SK-N-SH treated with all-trans-retinoic acid at 6 μM for 48 hours (cell line): ENCODE data around the gene RGL3.

Source experiments
- ATAC-seq: fragments of 200-7000 bp; cut with Tn5 transposase; 3 replicates; pipeline ENCODE4 v1.9.1; 2020; ENCODE audit warnings: mild to moderate bottlenecking, moderate library complexity
- ARNTL ChIP-seq: fragments of 450-650 bp; formaldehyde crosslinking; IDR thresholded peaks from 2 replicates; pipeline ENCODE4 v1.5.0; 2020; ENCODE audit warnings: low read depth, mild to moderate bottlenecking, moderate library complexity, borderline replicate concordance
- BACH2 ChIP-seq: fragments of 250-450 bp; sonication (Bioruptor Pico); IDR thresholded peaks from 2 replicates; pipeline ENCODE4 v1.9.0; 2021; ENCODE audit warnings: mild to moderate bottlenecking, borderline replicate concordance
- ESRRG ChIP-seq: fragments of 250-450 bp; sonication (Bioruptor Pico); IDR thresholded peaks from 2 replicates; pipeline ENCODE4 v1.6.1; 2021; ENCODE audit warnings: mild to moderate bottlenecking
- GLIS3 ChIP-seq: fragments of 250-450 bp; sonication (Bioruptor Pico); IDR thresholded peaks from 2 replicates; pipeline ENCODE4 v1.5.0; 2020; ENCODE audit warnings: mild to moderate bottlenecking, moderate library complexity
- OSR1 ChIP-seq: fragments of 250-450 bp; sonication (Bioruptor Pico); IDR thresholded peaks from 2 replicates; pipeline ENCODE4 v1.8.0; 2022; ENCODE audit warnings: moderate library complexity, mild to moderate bottlenecking, inconsistent platforms
- PPARA ChIP-seq: fragments of 250-450 bp; sonication (Bioruptor Pico); IDR thresholded peaks from 2 replicates; pipeline ENCODE4 v1.5.0; 2020; ENCODE audit warnings: mild to moderate bottlenecking, borderline replicate concordance
- RARB ChIP-seq: fragments of 250-450 bp; sonication (Bioruptor Pico); IDR thresholded peaks from 2 replicates; pipeline ENCODE4 v1.8.0; 2021; ENCODE audit warnings: mild to moderate bottlenecking, moderate library complexity
- SNAI2 ChIP-seq: fragments of 250-450 bp; sonication (Bioruptor Pico); IDR thresholded peaks from 2 replicates; pipeline ENCODE4 v1.5.0; 2020; ENCODE audit warnings: mild to moderate bottlenecking, moderate library complexity
- TCF4 ChIP-seq: fragments of 250-450 bp; sonication (Bioruptor Pico); IDR thresholded peaks from 2 replicates; pipeline ENCODE4 v1.8.0; 2021; ENCODE audit warnings: mild to moderate bottlenecking, moderate library complexity, borderline replicate concordance
- TOX ChIP-seq: fragments of 250-450 bp; sonication (Bioruptor Pico); IDR thresholded peaks from 2 replicates; pipeline ENCODE4 v1.8.0; 2021; ENCODE audit warnings: mild to moderate bottlenecking, moderate library complexity, borderline replicate concordance
- ZC3H10 ChIP-seq: fragments of 250-450 bp; sonication (Bioruptor Pico); IDR thresholded peaks from 2 replicates; pipeline ENCODE4 v1.5.1; 2021; ENCODE audit warnings: mild to moderate bottlenecking, moderate library complexity
- ZFP3 ChIP-seq: fragments of 250-450 bp; sonication (Bioruptor Pico); IDR thresholded peaks from 2 replicates; pipeline ENCODE4 v1.5.0; 2020; ENCODE audit warnings: mild to moderate bottlenecking, moderate library complexity
- ZFP30 ChIP-seq: fragments of 450-650 bp; formaldehyde crosslinking; IDR thresholded peaks from 2 replicates; pipeline ENCODE4 v1.5.0; 2022; ENCODE audit warnings: mild to moderate bottlenecking, moderate library complexity
- ZNF565 ChIP-seq: fragments of 450-650 bp; formaldehyde crosslinking; conservative IDR thresholded peaks from 2 replicates; pipeline ENCODE4 v1.5.0; 2020; ENCODE audit warnings: low read depth, mild to moderate bottlenecking, moderate library complexity
- ZNF70 ChIP-seq: fragments of 450-650 bp; formaldehyde crosslinking; IDR thresholded peaks from 2 replicates; pipeline ENCODE4 v1.5.0; 2020; ENCODE audit warnings: mild to moderate bottlenecking, moderate library complexity
- ZNF8 ChIP-seq: fragments of 450-650 bp; formaldehyde crosslinking; IDR thresholded peaks from 2 replicates; pipeline ENCODE4 v1.5.0; 2020; ENCODE audit warnings: mild to moderate bottlenecking, moderate library complexity
- TF ChIP-seq, protein P1 (sequence below): fragments of 250-450 bp; sonication (Bioruptor Pico); IDR thresholded peaks from 2 replicates; pipeline ENCODE4 v1.8.0; 2020; ENCODE audit warnings: mild to moderate bottlenecking, moderate library complexity, borderline replicate concordance
- TF ChIP-seq, protein P2 (sequence below): fragments of 250-450 bp; sonication (Bioruptor Pico); IDR thresholded peaks from 2 replicates; pipeline ENCODE4 v1.5.1; 2020; ENCODE audit warnings: low read depth, mild to moderate bottlenecking, moderate library complexity
- TF ChIP-seq, protein P3 (sequence below): fragments of 250-450 bp; sonication (Bioruptor Pico); IDR thresholded peaks from 2 replicates; pipeline ENCODE4 v1.5.0; 2020; ENCODE audit warnings: mild to moderate bottlenecking, moderate library complexity
- TF ChIP-seq, protein P4 (sequence below): fragments of 250-450 bp; sonication (Bioruptor Pico); IDR thresholded peaks from 2 replicates; pipeline ENCODE4 v1.5.1; 2021; ENCODE audit warnings: mild to moderate bottlenecking, moderate library complexity

Gene RGL3

DNA sequence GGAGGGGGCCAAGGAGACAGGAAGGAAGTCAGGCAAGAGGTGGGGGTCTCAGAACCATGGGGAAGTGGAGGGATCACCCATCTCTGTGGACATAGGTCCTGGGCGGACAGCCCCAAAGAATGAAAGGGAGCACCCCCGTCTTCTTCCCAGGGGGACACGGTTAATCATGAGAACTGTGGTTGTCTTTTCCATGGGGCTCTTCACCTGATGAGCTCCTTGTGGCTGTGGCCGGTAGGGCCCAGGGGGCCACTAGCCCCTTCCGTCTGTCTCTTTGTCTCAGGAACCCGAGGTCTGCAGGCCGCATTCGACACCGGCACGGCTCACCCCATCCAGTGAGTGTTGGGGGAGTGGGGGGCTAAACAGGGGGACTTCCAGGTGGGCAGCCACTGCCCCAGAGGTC, 55.2 kb downstream of the RGL3 start:
- no peak for TF ChIP-seq RARB (CRISPR knock-in tag)
- no peak for TF ChIP-seq ZFP30 (CRISPR knock-in tag)
- TF ChIP-seq TOX (CRISPR knock-in tag): no peak
- no peak for TF ChIP-seq BACH2 (CRISPR knock-in tag)
- TF ChIP-seq GLIS3 (CRISPR knock-in tag): no peak
- no peak for TF ChIP-seq TCF4 (CRISPR knock-in tag)
- no peak for TF ChIP-seq PPARA (CRISPR knock-in tag)
- TF ChIP-seq, all 23 proteins: peak for 0
- ATAC-seq: no peak

DNA sequence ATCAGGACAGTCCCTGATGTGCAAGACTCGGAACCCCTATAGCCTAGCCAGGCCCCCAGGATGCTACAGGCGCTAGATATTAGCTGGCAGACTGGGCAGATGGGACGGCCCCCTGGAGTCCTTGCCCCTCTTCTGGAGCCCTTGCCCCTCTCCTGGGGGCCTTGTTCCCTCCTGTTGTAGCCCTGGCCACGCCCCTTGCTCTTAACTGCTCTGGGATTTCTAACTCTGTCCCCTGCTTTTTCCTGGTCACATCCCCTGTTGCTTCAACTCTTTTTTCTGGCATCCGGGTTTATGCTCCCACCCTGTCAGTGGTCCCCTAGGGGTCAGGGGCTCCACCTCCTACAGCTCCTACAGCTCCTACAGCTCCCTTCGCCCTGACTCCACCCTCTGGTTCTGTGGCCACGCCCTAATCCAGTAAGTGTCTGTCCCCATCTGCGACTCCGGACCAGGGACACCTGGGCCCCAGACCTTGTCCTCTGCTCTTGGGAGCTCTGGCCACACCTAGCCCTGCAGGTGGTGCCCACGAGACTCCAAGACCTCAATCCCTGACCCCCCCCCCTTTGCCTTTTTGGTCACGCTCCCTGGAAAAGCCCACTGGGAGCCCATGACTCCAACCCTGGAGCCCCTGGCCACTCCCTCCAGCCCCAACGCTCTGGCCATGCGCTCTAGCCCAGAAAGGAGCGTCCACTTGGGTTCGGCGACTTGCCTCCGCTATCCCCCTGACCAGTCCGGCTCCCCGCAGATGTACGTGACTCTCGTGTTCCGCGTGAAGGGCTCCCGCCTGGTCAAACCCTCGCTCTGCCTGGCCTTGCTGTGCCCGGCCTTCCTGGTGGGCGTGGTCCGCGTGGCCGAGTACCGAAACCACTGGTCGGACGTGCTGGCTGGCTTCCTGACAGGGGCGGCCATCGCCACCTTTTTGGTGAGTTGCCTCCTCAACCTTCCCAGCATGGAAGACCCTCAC, 57.1 kb downstream of the RGL3 start:
- no peak for ATAC-seq
- TF ChIP-seq ZNF70 (CRISPR knock-in tag) (no peak), SNAI2 (CRISPR knock-in tag) (no peak), ZFP30 (CRISPR knock-in tag) (no peak), ESRRG (CRISPR knock-in tag) (no peak), RARB (CRISPR knock-in tag) (no peak), TOX (CRISPR knock-in tag) (no peak), ZC3H10 (CRISPR knock-in tag) (no peak), ZNF8 (no peak), OSR1 (CRISPR knock-in tag) (no peak), PPARA (CRISPR knock-in tag) (no peak), ZNF565 (no peak)
- TF ChIP-seq, protein P1, sequence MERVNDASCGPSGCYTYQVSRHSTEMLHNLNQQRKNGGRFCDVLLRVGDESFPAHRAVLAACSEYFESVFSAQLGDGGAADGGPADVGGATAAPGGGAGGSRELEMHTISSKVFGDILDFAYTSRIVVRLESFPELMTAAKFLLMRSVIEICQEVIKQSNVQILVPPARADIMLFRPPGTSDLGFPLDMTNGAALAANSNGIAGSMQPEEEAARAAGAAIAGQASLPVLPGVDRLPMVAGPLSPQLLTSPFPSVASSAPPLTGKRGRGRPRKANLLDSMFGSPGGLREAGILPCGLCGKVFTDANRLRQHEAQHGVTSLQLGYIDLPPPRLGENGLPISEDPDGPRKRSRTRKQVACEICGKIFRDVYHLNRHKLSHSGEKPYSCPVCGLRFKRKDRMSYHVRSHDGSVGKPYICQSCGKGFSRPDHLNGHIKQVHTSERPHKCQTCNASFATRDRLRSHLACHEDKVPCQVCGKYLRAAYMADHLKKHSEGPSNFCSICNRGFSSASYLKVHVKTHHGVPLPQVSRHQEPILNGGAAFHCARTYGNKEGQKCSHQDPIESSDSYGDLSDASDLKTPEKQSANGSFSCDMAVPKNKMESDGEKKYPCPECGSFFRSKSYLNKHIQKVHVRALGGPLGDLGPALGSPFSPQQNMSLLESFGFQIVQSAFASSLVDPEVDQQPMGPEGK (CRISPR knock-in tag): no peak
- TF ChIP-seq, protein P2, sequence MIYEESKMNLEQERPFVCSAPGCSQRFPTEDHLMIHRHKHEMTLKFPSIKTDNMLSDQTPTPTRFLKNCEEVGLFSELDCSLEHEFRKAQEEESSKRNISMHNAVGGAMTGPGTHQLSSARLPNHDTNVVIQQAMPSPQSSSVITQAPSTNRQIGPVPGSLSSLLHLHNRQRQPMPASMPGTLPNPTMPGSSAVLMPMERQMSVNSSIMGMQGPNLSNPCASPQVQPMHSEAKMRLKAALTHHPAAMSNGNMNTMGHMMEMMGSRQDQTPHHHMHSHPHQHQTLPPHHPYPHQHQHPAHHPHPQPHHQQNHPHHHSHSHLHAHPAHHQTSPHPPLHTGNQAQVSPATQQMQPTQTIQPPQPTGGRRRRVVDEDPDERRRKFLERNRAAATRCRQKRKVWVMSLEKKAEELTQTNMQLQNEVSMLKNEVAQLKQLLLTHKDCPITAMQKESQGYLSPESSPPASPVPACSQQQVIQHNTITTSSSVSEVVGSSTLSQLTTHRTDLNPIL (CRISPR knock-in tag): no peak
- TF ChIP-seq, protein P3, sequence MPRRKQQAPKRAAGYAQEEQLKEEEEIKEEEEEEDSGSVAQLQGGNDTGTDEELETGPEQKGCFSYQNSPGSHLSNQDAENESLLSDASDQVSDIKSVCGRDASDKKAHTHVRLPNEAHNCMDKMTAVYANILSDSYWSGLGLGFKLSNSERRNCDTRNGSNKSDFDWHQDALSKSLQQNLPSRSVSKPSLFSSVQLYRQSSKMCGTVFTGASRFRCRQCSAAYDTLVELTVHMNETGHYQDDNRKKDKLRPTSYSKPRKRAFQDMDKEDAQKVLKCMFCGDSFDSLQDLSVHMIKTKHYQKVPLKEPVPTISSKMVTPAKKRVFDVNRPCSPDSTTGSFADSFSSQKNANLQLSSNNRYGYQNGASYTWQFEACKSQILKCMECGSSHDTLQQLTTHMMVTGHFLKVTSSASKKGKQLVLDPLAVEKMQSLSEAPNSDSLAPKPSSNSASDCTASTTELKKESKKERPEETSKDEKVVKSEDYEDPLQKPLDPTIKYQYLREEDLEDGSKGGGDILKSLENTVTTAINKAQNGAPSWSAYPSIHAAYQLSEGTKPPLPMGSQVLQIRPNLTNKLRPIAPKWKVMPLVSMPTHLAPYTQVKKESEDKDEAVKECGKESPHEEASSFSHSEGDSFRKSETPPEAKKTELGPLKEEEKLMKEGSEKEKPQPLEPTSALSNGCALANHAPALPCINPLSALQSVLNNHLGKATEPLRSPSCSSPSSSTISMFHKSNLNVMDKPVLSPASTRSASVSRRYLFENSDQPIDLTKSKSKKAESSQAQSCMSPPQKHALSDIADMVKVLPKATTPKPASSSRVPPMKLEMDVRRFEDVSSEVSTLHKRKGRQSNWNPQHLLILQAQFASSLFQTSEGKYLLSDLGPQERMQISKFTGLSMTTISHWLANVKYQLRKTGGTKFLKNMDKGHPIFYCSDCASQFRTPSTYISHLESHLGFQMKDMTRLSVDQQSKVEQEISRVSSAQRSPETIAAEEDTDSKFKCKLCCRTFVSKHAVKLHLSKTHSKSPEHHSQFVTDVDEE (CRISPR knock-in tag): no peak
- TF ChIP-seq, protein P4, sequence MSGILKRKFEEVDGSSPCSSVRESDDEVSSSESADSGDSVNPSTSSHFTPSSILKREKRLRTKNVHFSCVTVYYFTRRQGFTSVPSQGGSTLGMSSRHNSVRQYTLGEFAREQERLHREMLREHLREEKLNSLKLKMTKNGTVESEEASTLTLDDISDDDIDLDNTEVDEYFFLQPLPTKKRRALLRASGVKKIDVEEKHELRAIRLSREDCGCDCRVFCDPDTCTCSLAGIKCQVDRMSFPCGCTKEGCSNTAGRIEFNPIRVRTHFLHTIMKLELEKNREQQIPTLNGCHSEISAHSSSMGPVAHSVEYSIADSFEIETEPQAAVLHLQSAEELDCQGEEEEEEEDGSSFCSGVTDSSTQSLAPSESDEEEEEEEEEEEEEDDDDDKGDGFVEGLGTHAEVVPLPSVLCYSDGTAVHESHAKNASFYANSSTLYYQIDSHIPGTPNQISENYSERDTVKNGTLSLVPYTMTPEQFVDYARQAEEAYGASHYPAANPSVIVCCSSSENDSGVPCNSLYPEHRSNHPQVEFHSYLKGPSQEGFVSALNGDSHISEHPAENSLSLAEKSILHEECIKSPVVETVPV: no peak

DNA sequence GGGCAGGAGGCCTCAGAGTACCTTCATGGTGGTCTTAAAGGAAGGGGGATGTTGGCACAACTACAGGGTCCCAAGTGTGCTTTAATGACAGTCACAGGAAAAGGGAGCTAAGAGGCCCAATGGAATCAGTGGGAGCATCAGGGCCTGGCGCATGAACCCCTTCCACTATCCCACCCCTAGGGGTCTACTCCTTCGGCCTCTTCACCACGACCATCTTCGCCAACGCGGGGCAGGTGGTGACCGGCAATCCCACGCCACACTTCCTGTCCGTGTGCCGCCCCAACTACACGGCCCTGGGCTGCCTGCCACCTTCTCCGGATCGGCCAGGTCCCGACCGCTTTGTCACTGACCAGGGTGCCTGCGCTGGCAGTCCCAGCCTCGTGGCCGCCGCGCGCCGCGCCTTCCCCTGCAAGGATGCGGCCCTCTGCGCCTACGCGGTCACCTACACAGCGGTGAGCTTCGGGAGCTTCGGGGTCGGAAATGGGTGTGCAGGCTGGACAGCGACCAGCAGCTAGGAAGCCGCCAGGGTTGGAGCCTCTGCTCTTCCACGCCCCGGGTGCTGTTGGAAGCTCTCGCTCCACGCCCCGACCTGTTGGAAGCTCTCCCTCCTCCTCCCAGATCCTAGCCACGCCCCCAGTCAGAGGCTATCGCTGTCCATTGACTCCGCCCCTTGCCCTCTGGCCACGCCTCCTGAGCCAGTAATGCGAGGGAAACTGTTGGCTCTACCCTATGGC, 57.9 kb downstream of the RGL3 start:
- TF ChIP-seq ZNF8: no peak
- TF ChIP-seq ARNTL (CRISPR knock-in tag): no peak
- TF ChIP-seq, all 23 proteins: peak for 0
- no peak for ATAC-seq

DNA sequence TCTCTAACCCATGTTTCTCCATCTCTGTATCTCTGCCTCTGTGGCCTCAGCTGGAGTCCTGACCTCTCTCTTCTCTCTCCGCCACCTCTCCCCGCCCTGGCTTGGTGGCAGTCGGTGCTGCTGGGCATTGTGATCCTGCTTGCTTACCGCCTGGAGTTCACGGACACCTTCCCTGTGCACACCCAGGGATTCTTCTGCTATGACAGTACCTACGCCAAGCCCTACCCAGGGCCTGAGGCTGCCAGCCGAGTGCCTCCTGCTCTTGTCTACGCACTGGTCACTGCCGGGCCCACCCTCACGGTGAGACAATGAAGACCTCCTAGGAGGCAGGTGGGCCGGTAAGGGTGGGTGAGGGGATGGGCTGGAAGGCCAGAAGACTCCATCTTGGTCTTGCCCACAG, 59.7 kb downstream of the RGL3 start:
- no peak for ATAC-seq
- TF ChIP-seq ARNTL (CRISPR knock-in tag) (no peak), ZFP3 (CRISPR knock-in tag) (no peak)
